GM04504 (cell line): ENCODE results near the gene HIP1.
A peak's percentile ranks its signal among the peaks of the same experiment; 100 is the strongest.
"Not testable (repeated sequence)": the region's sequence is repeated elsewhere in the genome, so short reads cannot be mapped to it uniquely, and the experiment has no call there.

Experiments used
- DNase-seq: peaks from one replicate; pipeline ENCODE4 v3.0.0-alpha.2; 2012; ENCODE audit warnings: low read depth

Gene HIP1

GRCh38 chr7:75644589-75644988 lies 94.2 kb downstream of the HIP1 start:
- no peak for DNase-seq

GRCh38 chr7:75642810-75643486 lies 95.8 kb downstream of the HIP1 start:
- no peak for DNase-seq

GRCh38 chr7:75640201-75640600 lies 98.5 kb downstream of the HIP1 start:
- DNase-seq, result no peak

- DNase-seq, result no peak
Observed at GRCh38 chr7:75639886-75640190, 98.9 kb downstream of the HIP1 start.

- no peak for DNase-seq
Observed at GRCh38 chr7:75639071-75639885, 99.5 kb downstream of the HIP1 start.

GRCh38 chr7:75638594-75639070 lies 100.1 kb downstream of the HIP1 start:
- DNase-seq, result no peak

- no peak for DNase-seq
Observed at GRCh38 chr7:75637854-75638593, 100.7 kb downstream of the HIP1 start.

- no peak for DNase-seq
Observed at GRCh38 chr7:75635036-75635435, 103.7 kb downstream of the HIP1 start.

GRCh38 chr7:75632587-75632986 lies 106.2 kb downstream of the HIP1 start:
- DNase-seq, result not testable (repeated sequence)

GRCh38 chr7:75631711-75632110 lies 107.0 kb downstream of the HIP1 start:
- DNase-seq, result no peak

GRCh38 chr7:75630549-75630948 lies 108.2 kb downstream of the HIP1 start:
- no peak for DNase-seq

GRCh38 chr7:75629044-75629443 lies 109.7 kb downstream of the HIP1 start:
- no peak for DNase-seq

GRCh38 chr7:75628055-75628454 lies 110.7 kb downstream of the HIP1 start:
- DNase-seq, result no peak

GRCh38 chr7:75626954-75627353 lies 111.8 kb downstream of the HIP1 start:
- no peak for DNase-seq

- no peak for DNase-seq
Observed at GRCh38 chr7:75625868-75626267, 112.9 kb downstream of the HIP1 start.

GRCh38 chr7:75624134-75624832 lies 114.5 kb downstream of the HIP1 start:
- DNase-seq, result peak; percentile 46

GRCh38 chr7:75623390-75624133 lies 115.2 kb downstream of the HIP1 start:
- no peak for DNase-seq

- DNase-seq, result no peak
Observed at GRCh38 chr7:75621124-75621523, 117.6 kb downstream of the HIP1 start.

- DNase-seq, result no peak
Observed at GRCh38 chr7:75619636-75620035, 119.1 kb downstream of the HIP1 start.

GRCh38 chr7:75617634-75618234 lies 121.0 kb downstream of the HIP1 start:
- no peak for DNase-seq
